ENCODE data around the gene TYMS. TPM values are rescaled to one million over a fixed set of nuclear protein-coding genes. Genes with fewer than 3 reads are reported as not detected.

Gene TYMS
- total RNA-seq, 2 experiments from 2014 or later, result 502 to 505 TPM

DNA sequence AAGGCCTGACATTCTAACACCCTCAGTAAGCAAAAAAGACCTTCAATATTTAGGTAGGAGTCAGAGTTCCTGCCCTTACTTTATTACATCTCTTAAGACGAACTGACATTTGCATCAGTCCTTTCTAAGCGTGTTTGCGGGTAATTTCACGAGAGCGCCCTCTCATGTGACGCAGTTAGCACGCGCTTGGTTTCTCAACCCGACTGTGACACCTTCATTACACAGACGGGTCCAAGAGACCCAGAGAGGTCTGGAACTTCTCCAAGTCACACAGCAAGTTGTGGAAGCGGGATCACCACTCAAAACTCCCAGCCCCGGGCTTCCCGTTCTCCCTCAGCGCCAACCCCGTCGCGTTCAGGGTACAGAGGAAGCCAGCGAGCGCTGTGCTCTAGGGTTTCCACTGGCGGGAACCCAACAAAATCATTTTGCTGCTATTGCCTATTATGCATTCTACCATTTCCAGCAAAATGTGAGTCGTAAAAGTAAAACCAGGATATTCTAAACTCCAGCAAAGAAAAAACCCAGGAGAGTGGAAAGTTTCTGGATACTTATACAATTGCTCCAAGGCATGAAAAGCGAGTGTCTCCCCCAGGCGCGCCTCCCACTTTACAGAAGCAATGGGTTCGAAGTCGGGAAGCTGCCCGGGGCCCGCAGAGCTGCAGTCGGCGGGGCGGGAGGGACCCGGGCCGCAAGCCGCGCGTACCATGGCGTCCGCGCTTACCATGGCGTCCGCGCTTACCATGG, 54.4 kb downstream of the TYMS start:
- peaks cover 52% of the 10 kb centered on the region for H3K4me1 Mint-ChIP-seq (ENCODE audit: low read depth)
- CTCF ChIA-PET, result interaction anchor here (0.7 to 3.0 kb wide), 21 partner anchors 9 to 482 kb away, joined by 3 to 40 read pairs (median 5); partner anchors contain the start of gene TYMS

DNA sequence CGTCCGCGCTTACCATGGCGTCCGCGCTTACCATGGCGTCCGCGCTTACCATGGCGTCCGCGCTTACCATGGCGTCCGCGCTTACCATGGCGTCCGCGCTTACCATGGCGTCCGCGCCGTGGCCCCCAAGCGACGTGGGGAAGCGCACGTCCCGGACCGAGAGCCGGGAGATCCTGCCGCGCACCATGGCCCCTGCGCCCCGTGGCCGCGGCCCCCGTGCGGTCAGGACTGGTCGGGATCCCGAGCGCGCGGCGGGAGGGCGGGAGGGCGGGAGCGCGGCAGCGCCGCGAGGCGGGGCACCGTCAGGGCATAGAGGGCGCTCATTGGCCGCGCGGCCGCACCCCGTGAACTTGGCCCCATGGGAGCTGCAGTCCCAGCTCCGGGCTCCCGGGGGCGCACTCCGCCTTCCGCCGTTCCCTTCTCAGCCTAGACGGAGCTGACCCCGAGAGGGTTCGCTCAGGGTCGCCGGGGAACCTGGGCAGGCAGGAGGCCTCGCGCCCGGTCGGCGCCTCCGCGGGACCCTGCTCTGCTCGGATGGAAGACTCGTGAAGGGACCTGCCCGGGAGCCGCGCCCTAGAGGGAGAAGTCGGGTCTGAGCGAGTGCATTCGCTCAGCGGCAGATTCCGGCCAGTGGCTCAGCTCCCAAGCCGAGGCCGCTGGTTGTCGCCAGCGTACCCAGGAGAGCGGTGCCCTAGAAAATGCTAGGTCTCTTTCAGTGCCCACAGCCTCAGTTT, 55.1 kb downstream of the TYMS start, which contains the start of gene ENOSF1:
Gene ENOSF1 (minus strand): TSS at position 230 of the 734 bp plus-strand sequence. CDS start 43 bp downstream, at position 187.
- Mint-ChIP-seq H3K4me3 (peak within 1 kb of the TSS; percentile 88), H3K27me3 (ENCODE audit: low read depth) (no peaks in the 10 kb centered on the region), H3K36me3 (ENCODE audit: low read depth) (peaks cover 30% of the 10 kb centered on the region), H3K27ac (peak within 1 kb of the TSS; percentile 93), H3K4me1 (ENCODE audit: low read depth) (peaks cover 51% of the 10 kb centered on the region), H3K9me3 (ENCODE audit: insufficient read depth) (no peaks in the 10 kb centered on the region)
- ChIA-PET CTCF (interaction anchor here (0.7 to 3.0 kb wide), 22 partner anchors 8 to 482 kb away, joined by 3 to 40 read pairs (median 5); partner anchors contain the start of gene TYMS), POLR2A (interaction anchor here (0.6 to 1.3 kb wide), 7 partner anchors 10 to 127 kb away, joined by 3 to 12 read pairs (median 4); partner anchors contain the start of gene TYMS)
- ATAC-seq, result peak; percentile 89
- peak; percentile 88 for DNase-seq

More for the DNA sequence above, 54.4 kb downstream of the TYMS start:
- Mint-ChIP-seq H3K27ac (peak overlapping the region; percentile 93), H3K4me3 (peak overlapping the region; percentile 88), H3K36me3 (ENCODE audit: low read depth) (peaks cover 31% of the 10 kb centered on the region), H3K27me3 (ENCODE audit: low read depth) (no peaks in the 10 kb centered on the region), H3K9me3 (ENCODE audit: insufficient read depth) (no peaks in the 10 kb centered on the region)
- DNase-seq (peak; percentile 84), ATAC-seq (peak; percentile 71)
- POLR2A ChIA-PET, result interaction anchor here (1.0 to 1.3 kb wide), 5 partner anchors 10 to 119 kb away, joined by 4 to 12 read pairs (median 4); partner anchors contain the start of gene TYMS

DNA sequence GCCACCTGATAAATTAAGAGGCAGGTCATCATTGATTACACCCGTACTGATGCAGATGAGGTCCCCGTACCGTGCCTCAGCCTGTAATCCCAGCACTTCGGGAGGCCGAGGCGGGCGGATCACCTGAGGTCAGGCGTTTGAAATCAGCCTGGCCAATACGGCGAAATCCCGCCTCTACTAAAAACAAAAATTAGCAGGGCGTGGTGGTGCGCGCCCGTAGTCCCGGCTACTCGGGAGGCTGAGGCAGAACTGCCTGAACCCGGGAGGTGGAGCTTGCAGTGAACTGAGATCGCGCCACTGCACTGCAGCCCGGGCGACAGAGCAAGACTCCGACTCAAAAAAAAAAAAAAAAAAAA, 55.7 kb downstream of the TYMS start:
- CTCF ChIA-PET, result interaction anchor here (0.8 to 3.0 kb wide), 21 partner anchors 8 to 483 kb away, joined by 3 to 40 read pairs (median 5); partner anchors contain the start of gene TYMS
- H3K4me1 Mint-ChIP-seq (ENCODE audit: low read depth), result peaks cover 51% of the 10 kb centered on the region
- no peak for ATAC-seq

DNA sequence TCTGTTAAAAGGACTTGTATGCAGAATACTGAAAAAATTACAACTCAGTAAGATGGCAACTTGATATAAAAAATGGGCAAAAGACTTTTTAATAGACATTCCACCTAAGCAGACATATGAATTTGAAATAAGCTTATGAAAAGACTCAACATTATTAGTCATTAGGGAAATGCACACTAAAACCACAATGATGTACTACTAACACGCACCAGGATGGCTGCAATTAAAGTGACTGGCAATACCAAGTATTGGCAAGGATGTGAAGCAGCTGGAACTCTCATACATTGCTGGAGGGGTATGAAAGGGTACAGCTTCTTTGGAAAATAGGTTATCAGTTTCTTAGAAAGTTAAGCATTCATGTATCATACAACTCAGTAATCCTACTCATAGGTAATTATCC, 58.2 kb downstream of the TYMS start:
- DNase-seq (no peak), ATAC-seq (no peak)
- Mint-ChIP-seq H3K4me3 (no peak overlapping the region), H3K27ac (no peak overlapping the region), H3K36me3 (ENCODE audit: low read depth) (peaks cover 15% of the 10 kb centered on the region), H3K4me1 (ENCODE audit: low read depth) (peaks cover 31% of the 10 kb centered on the region), H3K27me3 (ENCODE audit: low read depth) (no peaks in the 10 kb centered on the region), H3K9me3 (ENCODE audit: insufficient read depth) (no peaks in the 10 kb centered on the region)
- CTCF ChIA-PET, result interaction anchor here (0.9 to 4.2 kb wide), 9 partner anchors 16 to 139 kb away, joined by 3 to 39 read pairs (median 4); no protein-coding TSS in a partner anchor
- POLR2A ChIA-PET, result interaction anchor here (1.0 to 1.3 kb wide), 3 partner anchors 34 to 97 kb away, joined by 3 to 4 read pairs (median 3); partner anchors contain the start of gene TYMS

More for the DNA sequence above, 55.7 kb downstream of the TYMS start:
- POLR2A ChIA-PET, result interaction anchor here (0.6 to 1.3 kb wide), 7 partner anchors 11 to 126 kb away, joined by 3 to 12 read pairs (median 4); partner anchors contain the start of gene TYMS
- H3K4me3 Mint-ChIP-seq, result peak overlapping the region; percentile 52
- no peaks in the 10 kb centered on the region for H3K27me3 Mint-ChIP-seq (ENCODE audit: low read depth)
- H3K36me3 Mint-ChIP-seq (ENCODE audit: low read depth), result peaks cover 27% of the 10 kb centered on the region
- no peaks in the 10 kb centered on the region for H3K9me3 Mint-ChIP-seq (ENCODE audit: insufficient read depth)
- DNase-seq, result no peak
- H3K27ac Mint-ChIP-seq, result no peak overlapping the region

DNA sequence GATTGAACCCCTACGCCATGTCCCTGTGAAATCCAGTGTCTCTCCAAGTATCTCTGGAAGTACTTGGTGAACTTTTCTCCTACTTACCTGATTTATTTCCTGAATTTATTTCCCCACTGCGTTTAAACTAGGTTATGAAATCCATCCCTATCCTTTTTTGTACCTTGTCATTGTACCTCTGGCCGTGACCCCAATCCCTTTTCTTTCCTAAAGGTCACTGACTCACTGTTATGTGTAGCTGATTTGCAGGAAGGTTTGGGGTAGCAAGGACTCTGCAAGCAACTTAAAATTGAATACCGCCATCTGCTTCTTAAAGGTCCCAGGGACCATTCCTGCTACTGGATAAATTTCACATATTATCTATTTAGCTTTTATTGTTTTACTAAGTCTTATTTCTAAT, 59.5 kb downstream of the TYMS start:
- POLR2A ChIA-PET, result interaction anchor here (0.7 kb wide), 1 partner anchor 94 kb away, joined by 3 read pairs; no protein-coding TSS in a partner anchor
- no peak for ATAC-seq
- Mint-ChIP-seq H3K4me1 (ENCODE audit: low read depth) (peaks cover 24% of the 10 kb centered on the region), H3K9me3 (ENCODE audit: insufficient read depth) (no peaks in the 10 kb centered on the region), H3K27me3 (ENCODE audit: low read depth) (no peaks in the 10 kb centered on the region), H3K4me3 (no peak overlapping the region), H3K27ac (no peak overlapping the region), H3K36me3 (ENCODE audit: low read depth) (peaks cover 8% of the 10 kb centered on the region)
- CTCF ChIA-PET, result interaction anchor here (0.6 to 4.2 kb wide), 6 partner anchors 23 to 248 kb away, joined by 3 to 39 read pairs (median 8); no protein-coding TSS in a partner anchor
- DNase-seq, result no peak

Other genes with a start within 250 kb of the TYMS start
- gene COLEC12, start 157.0 kb upstream of the TYMS start, total RNA-seq, result not detected
- gene CETN1, start 77.3 kb upstream of the TYMS start, total RNA-seq, result not detected
- gene CLUL1, start 60.7 kb upstream of the TYMS start, total RNA-seq, result not detected
- gene ENOSF1, start 55.0 kb downstream of the TYMS start, total RNA-seq, result 10 to 100 TPM; 66.0 to 74.1 TPM
- 10 to 100 TPM; 22.6 to 22.8 TPM for gene YES1, start 154.6 kb downstream of the TYMS start, total RNA-seq
- not detected for gene ADCYAP1, start 247.2 kb downstream of the TYMS start, total RNA-seq

Measured in activated CD8-positive, alpha-beta T cell treated with anti-CD3 and anti-CD28 coated beads, Interleukin-2, amount 10 ng/mL, durations not matched to agents 7 days and 5 days (primary cell).